Activated T-helper 17 cell treated with anti-CD3 and anti-CD28 coated beads, Interleukin-2, amount 50 U/mL, for 72 hours (primary cell): ENCODE data around the gene OR10W1. TPM values are rescaled to one million over a fixed set of nuclear protein-coding genes. Genes with fewer than 3 reads are reported as not detected.

Experiments
- total RNA-seq, 2 donors: library from RNA; stranded (reverse); gene quantifications; one replicate each; pipeline ENCODE4 v1.2.3, GENCODE V29; 2022

Gene OR10W1
- total RNA-seq, 2 donors from 2014 or later = not detected

Other genes with a start within 250 kb of the OR10W1 start
- under 1 TPM in 1 of 2 donors, not detected in 1; 0.61 TPM for gene OR9Q1, start 244.4 kb downstream of the OR10W1 start, total RNA-seq
- under 1 TPM in 1 of 2 donors, not detected in 1; 0.26 TPM for gene OR6Q1, start 237.3 kb downstream of the OR10W1 start, total RNA-seq
- not detected for gene OR9I1, start 142.7 kb downstream of the OR10W1 start, total RNA-seq
- gene OR9Q2, start 79.2 kb downstream of the OR10W1 start, total RNA-seq = under 1 TPM; 0.06 to 0.29 TPM
- not detected for gene OR1S2, start 64.1 kb downstream of the OR10W1 start, total RNA-seq
- not detected for gene OR1S1, start 55.5 kb downstream of the OR10W1 start, total RNA-seq
- gene OR10Q1, start 39.3 kb downstream of the OR10W1 start, total RNA-seq = not detected
- not detected for gene OR5B17, start 90.8 kb upstream of the OR10W1 start, total RNA-seq
- not detected for gene OR5B3, start 138.6 kb upstream of the OR10W1 start, total RNA-seq
- under 1 TPM in 1 of 2 donors, not detected in 1; 0.45 TPM for gene OR5B2, start 159.9 kb upstream of the OR10W1 start, total RNA-seq
- under 1 TPM in 1 of 2 donors, not detected in 1; 0.53 TPM for gene OR5B12, start 174.0 kb upstream of the OR10W1 start, total RNA-seq
- gene OR5B21, start 239.8 kb upstream of the OR10W1 start, total RNA-seq = 1 to 10 TPM; 2.9 to 3.6 TPM